Measurements from ENCODE around the gene HTRA1.
A peak's percentile ranks its signal among the peaks of the same experiment; 100 is the strongest.

The HTRA1 gene

DNA sequence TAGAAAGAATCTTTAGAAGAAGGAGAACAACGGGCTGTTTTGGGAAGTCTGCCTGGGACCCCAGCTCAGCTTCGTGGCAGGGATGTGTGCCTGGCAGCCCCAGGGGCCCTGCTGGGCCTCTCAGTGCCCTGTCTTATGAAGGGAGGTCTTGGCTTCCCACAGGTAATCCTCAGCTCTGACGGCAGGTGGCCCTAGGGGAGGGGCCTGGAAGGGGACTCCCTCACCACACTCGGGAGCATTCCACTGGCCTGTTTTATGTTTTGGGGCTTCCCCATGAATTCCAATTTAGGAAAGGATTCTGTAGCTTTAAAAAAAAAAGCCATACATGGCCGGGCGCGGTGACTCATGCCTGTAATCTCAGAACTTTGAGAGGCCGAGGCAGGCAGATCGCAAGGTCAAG is 96.2 kb downstream of the HTRA1 start:
- Histone ChIP-seq H3K9me3 (ENCODE audit: insufficient read depth, low read depth, low read length) (no peaks in the 10 kb centered on the region), H4K20me1 (ENCODE audit: insufficient read depth, low read length, poor library complexity, severe bottlenecking) (no peaks in the 10 kb centered on the region), H3K9ac (ENCODE audit: low read depth, low read length, poor library complexity, severe bottlenecking) (no peak overlapping the region), H3K4me2 (ENCODE audit: low read depth, low read length, poor library complexity, severe bottlenecking) (no peak overlapping the region), H2AFZ (ENCODE audit: low read length) (no peak overlapping the region), H3K4me1 (ENCODE audit: insufficient read depth, low read length, poor library complexity, severe bottlenecking) (peaks cover 70% of the 10 kb centered on the region), H3K36me3 (ENCODE audit: insufficient read depth, low read length) (no peaks in the 10 kb centered on the region), H3K79me2 (ENCODE audit: insufficient read depth, low read length) (no peaks in the 10 kb centered on the region), H3K4me3 (ENCODE audit: low read length, poor library complexity, severe bottlenecking) (no peak overlapping the region), H3K27me3 (ENCODE audit: insufficient read depth, low read length, poor library complexity, severe bottlenecking) (no peaks in the 10 kb centered on the region), H3F3A (ENCODE audit: low read depth) (no peaks in the 10 kb centered on the region), H3K9me2 (replicated peaks; ENCODE audit: low read depth, low read length) (no peaks in the 10 kb centered on the region)
- TF ChIP-seq, protein P1, sequence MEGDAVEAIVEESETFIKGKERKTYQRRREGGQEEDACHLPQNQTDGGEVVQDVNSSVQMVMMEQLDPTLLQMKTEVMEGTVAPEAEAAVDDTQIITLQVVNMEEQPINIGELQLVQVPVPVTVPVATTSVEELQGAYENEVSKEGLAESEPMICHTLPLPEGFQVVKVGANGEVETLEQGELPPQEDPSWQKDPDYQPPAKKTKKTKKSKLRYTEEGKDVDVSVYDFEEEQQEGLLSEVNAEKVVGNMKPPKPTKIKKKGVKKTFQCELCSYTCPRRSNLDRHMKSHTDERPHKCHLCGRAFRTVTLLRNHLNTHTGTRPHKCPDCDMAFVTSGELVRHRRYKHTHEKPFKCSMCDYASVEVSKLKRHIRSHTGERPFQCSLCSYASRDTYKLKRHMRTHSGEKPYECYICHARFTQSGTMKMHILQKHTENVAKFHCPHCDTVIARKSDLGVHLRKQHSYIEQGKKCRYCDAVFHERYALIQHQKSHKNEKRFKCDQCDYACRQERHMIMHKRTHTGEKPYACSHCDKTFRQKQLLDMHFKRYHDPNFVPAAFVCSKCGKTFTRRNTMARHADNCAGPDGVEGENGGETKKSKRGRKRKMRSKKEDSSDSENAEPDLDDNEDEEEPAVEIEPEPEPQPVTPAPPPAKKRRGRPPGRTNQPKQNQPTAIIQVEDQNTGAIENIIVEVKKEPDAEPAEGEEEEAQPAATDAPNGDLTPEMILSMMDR (conservative IDR thresholded peaks at IDR 0.05; ENCODE audit: low read length), result no peak
- TF ChIP-seq EZH2phosphoT487 (IDR thresholded peaks at IDR 0.05; ENCODE audit: borderline replicate concordance), result no peak

DNA sequence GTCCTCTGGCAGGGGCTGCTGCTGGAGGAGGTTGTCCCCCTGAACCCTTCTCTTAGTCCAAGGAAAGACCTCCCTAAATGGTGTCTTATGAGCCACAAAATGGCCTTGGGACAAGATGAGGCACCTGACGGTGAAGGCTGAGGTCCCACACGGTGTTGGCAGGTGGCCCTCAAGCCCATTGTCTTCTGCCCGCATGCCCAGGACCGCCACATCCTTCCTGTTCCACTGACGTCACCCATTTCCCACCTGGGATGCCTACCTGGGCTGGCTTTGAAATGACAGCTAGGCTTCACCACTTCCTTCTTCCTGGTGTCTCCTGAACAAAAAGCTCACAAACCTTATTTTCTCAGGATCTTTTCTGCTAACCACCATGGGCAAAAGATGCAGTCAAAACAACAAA is 97.1 kb downstream of the HTRA1 start:
- H3K36me3 ChIP-seq (ENCODE audit: insufficient read depth, low read length), result no peaks in the 10 kb centered on the region
- H3K9ac ChIP-seq (ENCODE audit: low read depth, low read length, poor library complexity, severe bottlenecking), result peak overlapping the region; percentile 19
- no peaks in the 10 kb centered on the region for H4K20me1 ChIP-seq (ENCODE audit: insufficient read depth, low read length, poor library complexity, severe bottlenecking)
- no peaks in the 10 kb centered on the region for H3K9me3 ChIP-seq (ENCODE audit: insufficient read depth, low read depth, low read length)
- peaks cover 72% of the 10 kb centered on the region for H3K4me1 ChIP-seq (ENCODE audit: insufficient read depth, low read length, poor library complexity, severe bottlenecking)
- peak overlapping the region; percentile 59 for H3K4me2 ChIP-seq (ENCODE audit: low read depth, low read length, poor library complexity, severe bottlenecking)
- H3K27me3 ChIP-seq (ENCODE audit: insufficient read depth, low read length, poor library complexity, severe bottlenecking), result no peaks in the 10 kb centered on the region
- H3K79me2 ChIP-seq (ENCODE audit: insufficient read depth, low read length), result no peaks in the 10 kb centered on the region
- H2AFZ ChIP-seq (ENCODE audit: low read length), result peak overlapping the region; percentile 75
- peak overlapping the region; percentile 26 for H3K4me3 ChIP-seq (ENCODE audit: low read length, poor library complexity, severe bottlenecking)
- TF ChIP-seq EZH2phosphoT487 (IDR thresholded peaks at IDR 0.05; ENCODE audit: borderline replicate concordance), result no peak
- TF ChIP-seq, protein P1 (conservative IDR thresholded peaks at IDR 0.05; ENCODE audit: low read length), result no peak
- no peaks in the 10 kb centered on the region for H3F3A ChIP-seq (ENCODE audit: low read depth)
- no peaks in the 10 kb centered on the region for H3K9me2 ChIP-seq (replicated peaks; ENCODE audit: low read depth, low read length)

DNA sequence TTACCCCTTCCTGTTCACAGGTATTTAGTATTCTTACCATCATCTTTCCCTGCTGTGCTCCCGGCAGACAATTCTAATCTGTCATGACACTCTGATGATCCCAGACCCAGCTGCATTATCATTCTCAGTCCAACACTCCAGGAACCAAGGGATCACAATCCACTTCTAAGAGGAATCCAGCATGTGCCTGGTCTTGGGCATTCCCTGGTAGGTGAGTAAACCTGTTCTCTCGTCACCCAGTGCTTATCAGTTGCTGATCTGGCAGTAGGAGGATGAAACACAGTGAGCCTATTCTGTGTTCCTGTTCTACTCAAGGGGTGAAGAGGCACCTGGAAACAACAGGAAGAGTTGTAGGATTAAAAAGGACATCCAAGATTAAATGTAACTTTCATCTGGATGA is 97.9 kb downstream of the HTRA1 start:
- no peaks in the 10 kb centered on the region for H3K9me2 ChIP-seq (replicated peaks; ENCODE audit: low read depth, low read length)
- H3K4me2 ChIP-seq (ENCODE audit: low read depth, low read length, poor library complexity, severe bottlenecking), result peak overlapping the region; percentile 59
- TF ChIP-seq, protein P1 (conservative IDR thresholded peaks at IDR 0.05; ENCODE audit: low read length), result no peak
- no peak for TF ChIP-seq EZH2phosphoT487 (IDR thresholded peaks at IDR 0.05; ENCODE audit: borderline replicate concordance)
- no peaks in the 10 kb centered on the region for H3K36me3 ChIP-seq (ENCODE audit: insufficient read depth, low read length)
- H2AFZ ChIP-seq (ENCODE audit: low read length), result no peak overlapping the region
- H3K27me3 ChIP-seq (ENCODE audit: insufficient read depth, low read length, poor library complexity, severe bottlenecking), result no peaks in the 10 kb centered on the region
- H3K4me3 ChIP-seq (ENCODE audit: low read length, poor library complexity, severe bottlenecking), result no peak overlapping the region
- H3K4me1 ChIP-seq (ENCODE audit: insufficient read depth, low read length, poor library complexity, severe bottlenecking), result peaks cover 67% of the 10 kb centered on the region
- H4K20me1 ChIP-seq (ENCODE audit: insufficient read depth, low read length, poor library complexity, severe bottlenecking), result no peaks in the 10 kb centered on the region
- no peaks in the 10 kb centered on the region for H3K9me3 ChIP-seq (ENCODE audit: insufficient read depth, low read depth, low read length)
- H3K79me2 ChIP-seq (ENCODE audit: insufficient read depth, low read length), result no peaks in the 10 kb centered on the region
- H3K9ac ChIP-seq (ENCODE audit: low read depth, low read length, poor library complexity, severe bottlenecking), result peak overlapping the region; percentile 19
- H3F3A ChIP-seq (ENCODE audit: low read depth), result no peaks in the 10 kb centered on the region

Measured in Loucy (cell line).